ENCODE data around the gene SELPLG.
"Not testable (repeated sequence)": the region's sequence is repeated elsewhere in the genome, so short reads cannot be mapped to it uniquely, and the experiment has no call there.

SELPLG gene

GRCh38 chr12:108620236-108620879 lies 13.3 kb downstream of the SELPLG start:
- no peak for DNase-seq (ENCODE audit: low read depth in 2 of 3, low spot score in 1 of 3)

GRCh38 chr12:108619369-108620160 lies 14.1 kb downstream of the SELPLG start:
- no peak for DNase-seq (ENCODE audit: low read depth in 2 of 3, low spot score in 1 of 3)

GRCh38 chr12:108618953-108619274 lies 14.8 kb downstream of the SELPLG start:
- DNase-seq (ENCODE audit: low read depth in 2 of 3, low spot score in 1 of 3): not testable (repeated sequence)

- DNase-seq (ENCODE audit: low read depth in 2 of 3, low spot score in 1 of 3): peak; percentile 59 to 76 (median 71)
Measured at GRCh38 chr12:108618079-108618952, 15.4 kb downstream of the SELPLG start.

- DNase-seq (ENCODE audit: low read depth in 2 of 3, low spot score in 1 of 3): peak; percentile 67 to 80 (median 80)
Measured at GRCh38 chr12:108616941-108617858, 16.5 kb downstream of the SELPLG start.

GRCh38 chr12:108616359-108616758 lies 17.3 kb downstream of the SELPLG start:
- DNase-seq (ENCODE audit: low read depth in 2 of 3, low spot score in 1 of 3): no peak

- DNase-seq (ENCODE audit: low read depth in 2 of 3, low spot score in 1 of 3): no peak
Measured at GRCh38 chr12:108615918-108616317, 17.8 kb downstream of the SELPLG start.

- DNase-seq (ENCODE audit: low read depth in 2 of 3, low spot score in 1 of 3): no peak
Measured at GRCh38 chr12:108614639-108615038, 19.1 kb downstream of the SELPLG start.

- DNase-seq (ENCODE audit: low read depth in 2 of 3, low spot score in 1 of 3): no peak
Measured at GRCh38 chr12:108614041-108614440, 19.7 kb downstream of the SELPLG start.

- no peak for DNase-seq (ENCODE audit: low read depth in 2 of 3, low spot score in 1 of 3)
Measured at GRCh38 chr12:108613548-108613947, 20.1 kb downstream of the SELPLG start.

- DNase-seq (ENCODE audit: low read depth in 2 of 3, low spot score in 1 of 3): no peak
Measured at GRCh38 chr12:108612788-108613282, 20.9 kb downstream of the SELPLG start.

GRCh38 chr12:108611884-108612415 lies 21.7 kb downstream of the SELPLG start:
- DNase-seq (ENCODE audit: low read depth in 2 of 3, low spot score in 1 of 3): peak in 1 of 3 donors; percentile 51

GRCh38 chr12:108610856-108611605 lies 22.7 kb downstream of the SELPLG start:
- DNase-seq (ENCODE audit: low read depth in 2 of 3, low spot score in 1 of 3): no peak

- no peak for DNase-seq (ENCODE audit: low read depth in 2 of 3, low spot score in 1 of 3)
Measured at GRCh38 chr12:108610336-108610815, 23.3 kb downstream of the SELPLG start.

- no peak for DNase-seq (ENCODE audit: low read depth in 2 of 3, low spot score in 1 of 3)
Measured at GRCh38 chr12:108609537-108610335, 24.0 kb downstream of the SELPLG start.

- no peak for DNase-seq (ENCODE audit: low read depth in 2 of 3, low spot score in 1 of 3)
Measured at GRCh38 chr12:108608616-108609015, 25.1 kb downstream of the SELPLG start.

- DNase-seq (ENCODE audit: low read depth in 2 of 3, low spot score in 1 of 3): no peak
Measured at GRCh38 chr12:108607981-108608600, 25.6 kb downstream of the SELPLG start.

- no peak for DNase-seq (ENCODE audit: low read depth in 2 of 3, low spot score in 1 of 3)
Measured at GRCh38 chr12:108606492-108606891, 27.2 kb downstream of the SELPLG start.

Data from stimulated activated CD4-positive, alpha-beta T cell treated with anti-CD3 and anti-CD28 coated beads, Interleukin-12 subunit alpha, Interleukin-12 subunit beta, amount 100 ng/mL, for 48 hours (primary cell).